ENCODE results near the gene PALM2AKAP2. TPM values are rescaled to one million over a fixed set of nuclear protein-coding genes. Genes with fewer than 3 reads are reported as not detected.

Gene PALM2AKAP2
- total RNA-seq, 4 donors from 2014 or later = 0.78 to 9.0 (median 4.4) TPM

- H3K27ac ChIP-seq = no peak overlapping the region
- H3K9me3 ChIP-seq = no peaks in the 10 kb centered on the region
- no peak overlapping the region for H3K4me3 ChIP-seq
- no peaks in the 10 kb centered on the region for H3K27me3 ChIP-seq
- no peaks in the 10 kb centered on the region for H3K36me3 ChIP-seq
- WGBS, 2 donors = 88 to 96% methylated on average over 1 of the region's 1 CpG
- H3K4me1 ChIP-seq = peaks cover 0 to 4% (median 0%) of the 10 kb centered on the region in 4 donors
- DNase-seq (ENCODE audit: low spot score in 2 of 2) = no peak
- TF ChIP-seq EP300 (IDR thresholded peaks at IDR 0.05) (no peak), POLR2A (IDR thresholded peaks at IDR 0.05) (no peak), CTCF (IDR thresholded peaks at IDR 0.05) (no peak)
These were observed 22.5 kb downstream of the PALM2AKAP2 start for GRCh38 chr9:109802491-109802890.

GRCh38 chr9:109805050-109805449 is 25.1 kb downstream of the PALM2AKAP2 start:
- Histone ChIP-seq H3K36me3 (no peaks in the 10 kb centered on the region), H3K27ac (no peak overlapping the region), H3K4me3 (no peak overlapping the region), H3K9me3 (peaks cover 0 to 9% (median 0%) of the 10 kb centered on the region in 4 donors), H3K4me1 (peaks cover 0 to 4% (median 0%) of the 10 kb centered on the region in 4 donors), H3K27me3 (no peaks in the 10 kb centered on the region)
- 64 to 65% methylated on average over 2 of the region's 2 CpGs for WGBS, 2 donors
- TF ChIP-seq CTCF (IDR thresholded peaks at IDR 0.05) = no peak
- no peak for TF ChIP-seq EP300 (IDR thresholded peaks at IDR 0.05)
- TF ChIP-seq POLR2A (IDR thresholded peaks at IDR 0.05) = no peak
- DNase-seq (ENCODE audit: low spot score in 2 of 2) = no peak

GRCh38 chr9:109806506-109807115 is 26.6 kb downstream of the PALM2AKAP2 start:
- Histone ChIP-seq H3K9me3 (peaks cover 0 to 9% (median 0%) of the 10 kb centered on the region in 4 donors), H3K36me3 (no peaks in the 10 kb centered on the region), H3K4me3 (no peak overlapping the region), H3K27me3 (no peaks in the 10 kb centered on the region), H3K27ac (peak overlapping the region in 1 of 4 donors; percentile 32), H3K4me1 (peaks cover 0 to 4% (median 0%) of the 10 kb centered on the region in 4 donors)
- 61 to 71% methylated on average over 2 of the region's 2 CpGs for WGBS, 2 donors
- no peak for TF ChIP-seq POLR2A (IDR thresholded peaks at IDR 0.05)
- TF ChIP-seq EP300 (IDR thresholded peaks at IDR 0.05) = peak in 1 of 2 donors; percentile 39
- peak in 1 of 2 donors; percentile 30 for DNase-seq (ENCODE audit: low spot score in 2 of 2)

GRCh38 chr9:109811876-109812275 is 31.9 kb downstream of the PALM2AKAP2 start:
- H3K27ac ChIP-seq = no peak overlapping the region
- no peak for TF ChIP-seq CTCF (IDR thresholded peaks at IDR 0.05)
- no peak for TF ChIP-seq POLR2A (IDR thresholded peaks at IDR 0.05)
- WGBS, 2 donors = 40 to 45% methylated on average over 1 of the region's 1 CpG
- H3K9me3 ChIP-seq = peaks cover 0 to 9% (median 0%) of the 10 kb centered on the region in 4 donors
- H3K4me3 ChIP-seq = no peak overlapping the region
- H3K4me1 ChIP-seq = peaks cover 0 to 1% (median 0%) of the 10 kb centered on the region in 4 donors
- no peak for DNase-seq (ENCODE audit: low spot score in 2 of 2)
- no peaks in the 10 kb centered on the region for H3K27me3 ChIP-seq
- no peaks in the 10 kb centered on the region for H3K36me3 ChIP-seq

- no peak for DNase-seq (ENCODE audit: low spot score in 2 of 2)
- peaks cover 0 to 6% (median 0%) of the 10 kb centered on the region in 4 donors for H3K4me1 ChIP-seq
These were observed 32.3 kb downstream of the PALM2AKAP2 start for GRCh38 chr9:109812331-109812730.

More at GRCh38 chr9:109812331-109812730, 32.3 kb downstream of the PALM2AKAP2 start:
- WGBS, 2 donors = 80% methylated on average over 4 of the region's 4 CpGs
- H3K36me3 ChIP-seq = no peaks in the 10 kb centered on the region
- no peak for TF ChIP-seq CTCF (IDR thresholded peaks at IDR 0.05)
- TF ChIP-seq EP300 (IDR thresholded peaks at IDR 0.05) = no peak
- TF ChIP-seq POLR2A (IDR thresholded peaks at IDR 0.05) = no peak
- H3K9me3 ChIP-seq = peaks cover 0 to 9% (median 0%) of the 10 kb centered on the region in 4 donors
- no peaks in the 10 kb centered on the region for H3K27me3 ChIP-seq
- no peak overlapping the region for H3K4me3 ChIP-seq
- H3K27ac ChIP-seq = no peak overlapping the region
